ENCODE measurements around the gene GPI.
"Not testable (repeated sequence)": the region's sequence is repeated elsewhere in the genome, so short reads cannot be mapped to it uniquely, and the experiment has no call there.

GPI gene

DNA sequence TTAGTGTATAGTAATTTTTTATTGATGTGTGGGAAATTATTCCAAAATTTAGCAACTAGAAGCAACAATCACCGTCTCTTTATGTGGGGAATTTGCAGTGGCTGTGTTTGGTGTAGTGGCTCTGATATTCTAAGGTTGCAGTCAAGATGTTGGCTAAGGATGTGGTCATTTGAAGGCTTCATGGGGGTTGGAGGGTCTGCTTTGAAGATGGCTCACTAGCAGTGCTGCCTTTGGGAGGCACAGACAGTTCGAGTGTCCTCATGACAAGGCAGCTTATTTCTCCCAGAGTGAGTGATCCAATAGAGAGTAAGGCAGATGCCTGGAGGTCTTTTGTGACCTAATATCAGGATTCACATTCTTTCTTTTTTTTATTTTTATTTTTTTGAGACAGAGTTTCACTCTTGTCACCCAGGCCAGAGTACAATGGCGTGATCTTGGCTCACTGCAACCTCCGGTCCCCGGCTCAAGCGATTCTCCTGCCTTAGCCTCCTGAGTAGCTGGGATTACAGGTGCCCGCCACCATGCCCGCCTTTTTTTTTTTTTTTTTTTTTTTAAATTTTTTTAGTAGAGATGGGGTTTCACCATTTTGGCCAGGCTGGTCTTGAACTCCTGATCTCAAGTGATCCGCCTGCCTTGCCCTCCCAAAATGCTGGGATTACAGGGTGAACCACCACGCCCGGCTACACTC lies 8.7 kb downstream of the GPI start:
- FAIRE-seq (no peak), DNase-seq (ENCODE audit: insufficient read length, low spot score) (no peak)
- no peak for TF ChIP-seq POU2F2 (IDR thresholded peaks at IDR 0.05; ENCODE audit: low read depth, low read length)

DNA sequence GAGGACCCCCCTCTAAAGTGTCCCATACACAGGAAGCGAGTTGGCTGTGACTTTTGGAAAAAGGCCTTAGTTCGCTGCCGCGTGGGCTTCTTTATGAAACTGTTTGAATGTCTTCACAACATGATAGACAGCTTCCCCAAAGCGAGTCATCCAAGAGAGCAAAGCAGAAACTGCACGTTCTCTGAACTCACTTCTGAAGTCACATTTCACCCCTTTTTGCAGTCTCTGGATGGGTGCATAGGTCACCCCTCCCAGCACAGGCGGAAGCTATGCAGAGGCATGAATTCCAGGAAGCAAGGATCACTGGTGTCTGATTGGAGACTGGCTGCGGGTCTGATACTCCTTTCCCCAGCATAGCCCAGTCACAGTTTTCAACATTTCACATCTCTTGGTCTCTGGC lies 10.6 kb downstream of the GPI start:
- no peak for FAIRE-seq
- no peak for TF ChIP-seq POLR2A (IDR thresholded peaks at IDR 0.05; ENCODE audit: low read depth, low read length)
- TF ChIP-seq POLR2AphosphoS5 (IDR thresholded peaks at IDR 0.05; ENCODE audit: low read depth, low read length), result no peak
- no peak for TF ChIP-seq TAF1 (IDR thresholded peaks at IDR 0.05; ENCODE audit: low read depth, low read length)
- no peak for TF ChIP-seq POU2F2 (IDR thresholded peaks at IDR 0.05; ENCODE audit: low read depth, low read length)
- no peak for TF ChIP-seq PAX5 (IDR thresholded peaks at IDR 0.05; ENCODE audit: insufficient read depth, low read length, severe bottlenecking)
- TF ChIP-seq SPI1 (IDR thresholded peaks at IDR 0.05; ENCODE audit: low read depth, low read length), result no peak

DNA sequence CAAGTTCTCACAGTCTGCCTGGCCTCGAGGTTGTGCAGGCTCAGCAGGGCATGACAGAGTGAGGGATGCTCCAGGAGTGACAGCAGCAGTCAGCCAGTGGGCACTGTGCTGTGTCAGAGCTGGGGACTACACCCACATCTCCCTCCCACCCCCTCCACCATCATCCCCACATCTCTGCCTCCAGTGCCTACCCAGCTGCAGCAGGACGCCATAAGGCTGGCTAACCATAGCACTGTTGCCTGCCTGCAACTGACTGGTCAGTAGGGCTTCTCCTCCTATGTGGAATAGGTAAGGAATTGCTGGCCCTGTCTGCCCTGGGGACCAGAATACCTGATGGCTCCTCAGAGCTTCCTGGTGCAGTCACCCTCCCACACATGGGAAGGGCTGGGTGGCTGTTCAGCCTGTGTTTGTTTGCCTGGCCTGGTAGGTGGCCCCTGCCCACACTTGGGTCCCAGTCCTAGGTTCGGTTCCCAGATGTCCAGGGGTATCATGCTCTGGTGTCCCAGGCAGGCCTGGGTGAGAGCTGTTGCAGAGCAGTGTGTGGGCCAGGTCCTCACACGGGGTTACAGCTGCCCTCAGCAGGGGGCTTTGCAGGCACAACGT lies 15.7 kb downstream of the GPI start:
- FAIRE-seq, result no peak
- TF ChIP-seq POLR2AphosphoS5 (IDR thresholded peaks at IDR 0.05; ENCODE audit: low read depth, low read length) (no peak), SPI1 (IDR thresholded peaks at IDR 0.05; ENCODE audit: low read depth, low read length) (no peak), TAF1 (IDR thresholded peaks at IDR 0.05; ENCODE audit: low read depth, low read length) (no peak), POU2F2 (IDR thresholded peaks at IDR 0.05; ENCODE audit: low read depth, low read length) (no peak), PAX5 (IDR thresholded peaks at IDR 0.05; ENCODE audit: insufficient read depth, low read length, severe bottlenecking) (no peak), POLR2A (IDR thresholded peaks at IDR 0.05; ENCODE audit: low read depth, low read length) (no peak)
- DNase-seq (ENCODE audit: insufficient read length, low spot score), result no peak

More for the DNA sequence above, 10.6 kb downstream of the GPI start:
- DNase-seq (ENCODE audit: insufficient read length, low spot score), result no peak

DNA sequence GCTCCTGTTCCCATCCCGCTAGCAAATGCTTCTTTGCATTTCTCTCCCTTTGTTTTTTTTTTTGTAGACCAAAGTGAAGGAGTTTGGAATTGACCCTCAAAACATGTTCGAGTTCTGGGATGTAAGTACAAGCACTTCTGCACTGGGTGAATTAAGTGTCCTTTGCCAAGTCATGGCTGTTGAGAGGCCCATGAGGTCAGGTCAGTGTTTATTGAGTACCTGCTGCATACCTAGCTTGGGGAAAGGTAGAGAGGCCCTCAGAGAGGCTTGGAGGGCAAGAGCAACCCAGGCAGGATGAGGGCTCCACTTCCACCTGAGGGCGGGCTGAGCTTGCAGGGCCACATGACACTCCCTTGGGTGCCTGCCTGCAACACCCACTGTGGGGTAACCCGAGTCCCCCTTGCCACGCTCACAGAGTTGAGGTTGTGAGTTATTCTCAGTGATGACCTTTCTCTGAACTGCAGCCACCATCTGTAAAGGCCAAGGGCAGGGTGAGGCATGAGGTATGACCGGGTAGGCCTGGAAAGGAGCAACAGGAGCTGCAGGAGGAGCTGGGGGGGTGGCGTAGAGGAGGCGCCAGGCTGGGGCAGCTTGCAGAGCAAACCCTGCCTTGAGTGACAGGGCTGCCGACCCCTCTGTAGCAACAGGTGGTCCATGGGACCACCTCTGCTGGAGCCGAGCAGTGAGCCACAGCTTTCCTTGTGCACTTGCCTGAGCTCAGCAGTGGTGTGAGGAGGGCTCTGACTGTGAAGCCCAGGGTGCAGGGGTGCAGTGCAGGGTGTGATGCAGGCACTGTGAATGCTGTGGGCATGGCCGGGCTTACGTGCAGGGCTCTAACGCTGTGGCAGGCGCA lies 16.6 kb downstream of the GPI start:
- TF ChIP-seq SPI1 (IDR thresholded peaks at IDR 0.05; ENCODE audit: low read depth, low read length) (no peak), POLR2AphosphoS5 (IDR thresholded peaks at IDR 0.05; ENCODE audit: low read depth, low read length) (no peak), POLR2A (IDR thresholded peaks at IDR 0.05; ENCODE audit: low read depth, low read length) (no peak), PAX5 (IDR thresholded peaks at IDR 0.05; ENCODE audit: insufficient read depth, low read length, severe bottlenecking) (no peak)
- FAIRE-seq (no peak), DNase-seq (ENCODE audit: insufficient read length, low spot score) (no peak)

DNA sequence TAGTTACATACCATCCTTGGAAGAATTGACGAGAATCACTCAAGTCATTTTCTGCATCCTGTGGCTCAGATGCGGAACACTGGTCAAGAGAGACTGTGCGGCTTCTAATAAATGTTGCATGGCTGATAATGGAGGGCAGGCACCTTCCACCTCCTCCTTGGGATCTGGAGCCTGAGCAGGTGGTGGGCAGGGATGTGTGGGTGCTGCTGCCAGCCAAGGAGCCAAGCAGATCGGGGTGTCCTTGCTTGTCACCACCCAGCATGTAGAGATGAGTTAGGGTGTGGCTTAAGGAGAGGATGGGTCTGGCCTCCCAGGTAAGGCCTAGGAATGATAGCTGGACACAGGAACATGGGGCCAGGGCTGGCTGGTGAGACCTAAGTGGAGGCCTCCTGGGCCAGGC lies 17.5 kb downstream of the GPI start:
- TF ChIP-seq POU2F2 (IDR thresholded peaks at IDR 0.05; ENCODE audit: low read depth, low read length) (no peak), POLR2A (IDR thresholded peaks at IDR 0.05; ENCODE audit: low read depth, low read length) (no peak)
- no peak for FAIRE-seq
- no peak for DNase-seq (ENCODE audit: insufficient read length, low spot score)

DNA sequence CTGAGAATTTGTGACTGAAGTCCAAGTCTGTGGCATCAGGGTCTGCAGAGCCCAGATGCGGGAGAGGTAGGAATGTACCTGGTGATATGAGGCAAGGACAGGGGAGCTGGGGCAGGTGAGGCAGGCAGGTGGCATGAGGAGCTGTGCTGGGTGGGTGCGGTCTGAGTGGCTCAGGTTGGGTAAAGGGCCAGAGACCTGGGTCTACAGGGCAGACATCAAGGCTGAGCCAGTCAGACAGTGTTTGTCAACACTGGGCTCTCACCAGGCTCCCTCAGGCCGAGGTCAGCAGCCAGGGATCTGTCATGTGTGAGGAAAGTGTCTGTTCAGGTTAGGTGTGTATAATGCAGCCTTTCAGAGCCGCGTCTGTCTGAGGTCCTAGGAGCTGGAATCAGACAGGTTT lies 18.6 kb downstream of the GPI start:
- FAIRE-seq (peak; percentile 9), DNase-seq (ENCODE audit: insufficient read length, low spot score) (no peak)
- TF ChIP-seq POLR2A (IDR thresholded peaks at IDR 0.05; ENCODE audit: low read depth, low read length) (no peak), POU2F2 (IDR thresholded peaks at IDR 0.05; ENCODE audit: low read depth, low read length) (no peak), PAX5 (IDR thresholded peaks at IDR 0.05; ENCODE audit: insufficient read depth, low read length, severe bottlenecking) (no peak), POLR2AphosphoS5 (IDR thresholded peaks at IDR 0.05; ENCODE audit: low read depth, low read length) (no peak), TAF1 (IDR thresholded peaks at IDR 0.05; ENCODE audit: low read depth, low read length) (no peak), SPI1 (IDR thresholded peaks at IDR 0.05; ENCODE audit: low read depth, low read length) (no peak)

DNA sequence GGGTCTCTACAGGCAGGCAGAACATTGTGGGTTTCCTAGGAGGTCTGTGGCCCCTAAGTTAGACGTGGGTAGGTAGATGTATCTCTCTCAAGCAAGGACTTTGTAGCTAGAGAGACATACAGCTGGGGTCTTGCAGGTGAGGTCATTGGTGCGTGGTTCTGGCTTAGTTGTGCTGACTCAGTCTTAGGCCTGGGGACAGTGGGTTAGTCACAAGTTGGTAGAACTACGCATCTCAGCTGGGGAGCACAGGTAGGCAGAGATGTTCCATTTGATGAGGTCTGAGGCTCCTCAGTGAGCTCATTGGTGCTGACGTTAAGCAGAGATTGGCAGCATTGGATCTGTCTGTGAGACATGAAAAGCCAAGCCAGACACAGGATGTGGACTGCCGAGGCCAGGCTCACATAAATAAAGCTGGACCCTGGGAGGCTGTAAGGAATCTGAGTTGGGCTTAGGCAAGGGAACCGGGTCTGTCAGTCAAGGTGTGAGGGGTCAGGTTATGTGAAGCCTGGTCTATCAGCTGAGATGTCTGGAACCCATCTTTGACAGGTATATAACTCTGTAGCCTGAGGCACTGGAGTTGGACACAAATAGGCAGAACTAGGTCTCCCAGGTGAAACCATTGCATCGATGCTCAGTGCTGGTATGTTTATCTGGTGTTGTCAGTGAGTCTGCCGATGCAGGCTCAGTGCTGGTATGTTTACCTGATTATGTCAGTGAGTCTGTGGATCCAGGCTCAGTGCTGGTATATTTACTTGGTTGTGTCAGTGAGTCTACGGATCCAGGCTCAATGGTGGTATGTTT lies 21.8 kb downstream of the GPI start:
- TF ChIP-seq PAX5 (IDR thresholded peaks at IDR 0.05; ENCODE audit: insufficient read depth, low read length, severe bottlenecking) (no peak), POLR2A (IDR thresholded peaks at IDR 0.05; ENCODE audit: low read depth, low read length) (no peak), TAF1 (IDR thresholded peaks at IDR 0.05; ENCODE audit: low read depth, low read length) (no peak), POLR2AphosphoS5 (IDR thresholded peaks at IDR 0.05; ENCODE audit: low read depth, low read length) (no peak), SPI1 (IDR thresholded peaks at IDR 0.05; ENCODE audit: low read depth, low read length) (no peak), POU2F2 (IDR thresholded peaks at IDR 0.05; ENCODE audit: low read depth, low read length) (no peak)
- FAIRE-seq, result no peak

GRCh38 chr19:34387446-34387810 lies 22.4 kb downstream of the GPI start:
- no peak for FAIRE-seq
- no peak for DNase-seq (ENCODE audit: insufficient read length, low spot score)

More for the DNA sequence above, 21.8 kb downstream of the GPI start:
- no peak for DNase-seq (ENCODE audit: insufficient read length, low spot score)

DNA sequence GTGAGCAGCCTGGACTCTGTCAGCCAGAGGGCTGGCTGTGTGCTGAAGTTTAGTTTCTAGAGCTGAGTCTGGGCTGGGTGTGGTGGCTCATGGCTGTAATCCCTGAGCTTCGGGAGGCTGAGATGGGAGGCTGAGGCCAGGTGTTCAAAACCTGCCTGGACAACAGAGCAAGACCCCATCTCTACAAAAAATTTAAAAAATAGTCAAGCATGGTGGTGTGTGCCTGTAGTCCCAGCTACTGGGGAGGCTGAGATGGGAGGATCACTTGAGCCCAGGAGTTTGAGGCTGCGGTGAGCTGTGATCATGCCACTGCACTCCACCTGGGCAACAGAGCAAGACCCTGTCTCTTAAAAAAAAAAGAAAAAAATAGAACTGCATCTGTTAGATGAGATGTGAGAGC lies 23.7 kb downstream of the GPI start:
- FAIRE-seq; DNase-seq (ENCODE audit: insufficient read length, low spot score): not testable (repeated sequence)

More at GRCh38 chr19:34387446-34387810, 22.4 kb downstream of the GPI start:
- TF ChIP-seq SPI1 (IDR thresholded peaks at IDR 0.05; ENCODE audit: low read depth, low read length) (no peak), TAF1 (IDR thresholded peaks at IDR 0.05; ENCODE audit: low read depth, low read length) (no peak), POLR2A (IDR thresholded peaks at IDR 0.05; ENCODE audit: low read depth, low read length) (no peak), POU2F2 (IDR thresholded peaks at IDR 0.05; ENCODE audit: low read depth, low read length) (no peak), POLR2AphosphoS5 (IDR thresholded peaks at IDR 0.05; ENCODE audit: low read depth, low read length) (no peak), PAX5 (IDR thresholded peaks at IDR 0.05; ENCODE audit: insufficient read depth, low read length, severe bottlenecking) (no peak)

All from GM12891 (cell line).